ENCODE results near the gene EEF1AKMT3.

Gene EEF1AKMT3

DNA sequence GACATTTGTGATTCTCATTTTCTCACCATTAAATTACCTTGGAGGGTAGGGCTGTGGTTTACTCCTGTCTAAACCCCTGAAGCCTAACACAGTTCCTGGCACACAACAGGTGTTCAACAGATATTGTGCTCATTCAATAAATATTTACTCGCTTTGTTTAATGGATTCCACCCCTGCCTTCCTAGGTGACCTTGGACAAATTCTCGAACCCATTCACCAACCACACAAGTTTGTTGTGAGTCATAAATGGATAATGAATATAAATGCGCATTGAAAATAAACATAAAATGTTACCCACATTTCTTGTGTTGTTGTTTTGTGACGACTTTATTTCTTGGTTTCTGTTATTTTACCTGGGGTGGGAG lies 9.8 kb downstream of the EEF1AKMT3 start:
- Histone ChIP-seq H2AFZ (ENCODE audit: low read depth, low read length) (peak overlapping the region; percentile 55), H3K4me3 (ENCODE audit: low read depth in 1 of 2, low read length in 2 of 2) (peak overlapping the region in 1 of 2 experiments; percentile 88; a peak in 2 of 4 replicates), H3K9me3 (ENCODE audit: insufficient read depth, low read length, severe bottlenecking) (no peaks in the 10 kb centered on the region), H3K27me3 (ENCODE audit: insufficient read depth, low read length, poor library complexity) (no peaks in the 10 kb centered on the region), H3K4me2 (ENCODE audit: insufficient read depth, low read length) (peak overlapping the region; percentile 72), H3K36me3 (ENCODE audit: insufficient read depth, low read length) (peaks cover 37% of the 10 kb centered on the region), H3K4me1 (ENCODE audit: insufficient read depth, low read length) (peaks cover 35% of the 10 kb centered on the region), H3K79me2 (ENCODE audit: insufficient read depth, low read length) (peaks cover 22% of the 10 kb centered on the region), H3K9ac (ENCODE audit: low read depth, low read length) (peak overlapping the region; percentile 74), H3K27ac (ENCODE audit: low read length) (peak overlapping the region; percentile 55), H4K20me1 (ENCODE audit: insufficient read depth, low read length) (no peaks in the 10 kb centered on the region; the same call in 1 of the 2 replicates)
- DNase-seq (no peak), ATAC-seq (ENCODE audit: insufficient read depth, low read depth) (peak; percentile 3; the same call in 1 of the 3 replicates)
- TF ChIP-seq CTCF (IDR thresholded peaks at IDR 0.05; ENCODE audit: borderline replicate concordance, extremely low read depth, low read length, poor library complexity, severe bottlenecking), result no peak
- no peak for TF ChIP-seq EZH2 (IDR thresholded peaks at IDR 0.05; ENCODE audit: borderline replicate concordance, low read depth, low read length, severe bottlenecking)

DNA sequence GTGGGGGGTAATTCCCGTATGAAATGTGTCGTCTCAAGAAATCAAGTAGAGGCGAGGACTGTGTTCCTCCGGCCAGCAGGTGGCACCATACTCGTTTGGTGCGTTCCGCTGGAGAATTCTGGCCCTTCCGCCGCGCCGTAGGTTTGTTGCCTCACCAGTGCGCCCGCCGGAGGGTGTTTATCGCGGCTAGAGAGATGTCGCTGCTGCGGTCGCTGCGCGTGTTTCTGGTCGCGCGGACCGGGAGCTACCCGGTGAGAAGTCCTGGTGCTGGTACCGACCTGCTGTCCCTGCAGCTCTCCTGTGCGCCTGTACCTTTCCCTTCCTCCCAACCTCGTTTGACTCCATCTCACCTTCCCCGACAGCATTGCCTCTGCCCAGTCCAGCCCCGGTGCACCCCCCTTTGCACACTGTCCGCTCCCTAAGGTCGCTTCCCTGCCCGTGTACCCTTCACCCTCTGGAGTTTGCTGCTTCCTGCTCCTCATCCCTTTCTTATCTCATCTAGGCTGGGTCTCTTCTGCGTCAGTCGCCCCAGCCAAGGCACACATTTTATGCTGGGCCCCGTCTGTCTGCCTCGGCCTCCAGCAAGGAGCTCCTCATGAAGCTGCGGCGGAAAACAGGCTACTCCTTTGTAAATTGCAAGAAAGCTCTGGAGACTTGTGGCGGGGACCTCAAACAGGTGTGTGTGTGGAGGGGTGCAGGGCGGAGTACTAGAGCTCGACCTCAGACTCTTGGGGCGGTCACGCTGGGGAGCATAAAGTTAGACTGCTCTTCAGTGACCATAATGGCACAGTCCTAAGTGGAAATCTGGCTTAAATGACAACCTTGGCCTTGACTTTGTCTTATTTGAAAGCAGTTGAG lies 10.4 kb downstream of the EEF1AKMT3 start, which contains the start of gene TSFM:
TSFM (plus strand) TSS at position 180 of the 858 bp plus-strand sequence; CDS start at position 195, 15 bp downstream.
- TF ChIP-seq CTCF (IDR thresholded peaks at IDR 0.05; ENCODE audit: borderline replicate concordance, extremely low read depth, low read length, poor library complexity, severe bottlenecking) (peak; percentile 98), EZH2 (IDR thresholded peaks at IDR 0.05; ENCODE audit: borderline replicate concordance, low read depth, low read length, severe bottlenecking) (no peak)
- Histone ChIP-seq H3K4me1 (ENCODE audit: insufficient read depth, low read length) (peaks cover 35% of the 10 kb centered on the region), H3K36me3 (ENCODE audit: insufficient read depth, low read length) (peaks cover 43% of the 10 kb centered on the region), H3K27ac (ENCODE audit: low read length) (peak within 1 kb of the TSS; percentile 80), H3K4me2 (ENCODE audit: insufficient read depth, low read length) (peak within 1 kb of the TSS; percentile 72), H3K4me3 (ENCODE audit: low read depth in 1 of 2, low read length in 2 of 2) (peak within 1 kb of the TSS; percentile 87 to 88), H2AFZ (ENCODE audit: low read depth, low read length) (peak within 1 kb of the TSS; percentile 87), H3K9ac (ENCODE audit: low read depth, low read length) (peak within 1 kb of the TSS; percentile 74), H4K20me1 (ENCODE audit: insufficient read depth, low read length) (no peaks in the 10 kb centered on the region; the same call in 1 of the 2 replicates), H3K79me2 (ENCODE audit: insufficient read depth, low read length) (peaks cover 22% of the 10 kb centered on the region), H3K9me3 (ENCODE audit: insufficient read depth, low read length, severe bottlenecking) (no peaks in the 10 kb centered on the region), H3K27me3 (ENCODE audit: insufficient read depth, low read length, poor library complexity) (no peaks in the 10 kb centered on the region)
- ATAC-seq (ENCODE audit: insufficient read depth, low read depth) (peak; percentile 95), DNase-seq (peak; percentile 95)

GRCh38 chr12:57783466-57783801 lies 11.0 kb downstream of the EEF1AKMT3 start:
- H3K27me3 ChIP-seq (ENCODE audit: insufficient read depth, low read length, poor library complexity), result no peaks in the 10 kb centered on the region
- H4K20me1 ChIP-seq (ENCODE audit: insufficient read depth, low read length), result no peaks in the 10 kb centered on the region; the same call in 1 of the 2 replicates
- H3K4me3 ChIP-seq (ENCODE audit: low read depth in 1 of 2, low read length in 2 of 2), result peak overlapping the region; percentile 87 to 88; a peak in 3 of 4 replicates
- peak overlapping the region; percentile 74 for H3K9ac ChIP-seq (ENCODE audit: low read depth, low read length)
- peak overlapping the region; percentile 72 for H3K4me2 ChIP-seq (ENCODE audit: insufficient read depth, low read length)
- peak overlapping the region; percentile 80; the same call in 1 of the 2 replicates for H3K27ac ChIP-seq (ENCODE audit: low read length)
- H3K36me3 ChIP-seq (ENCODE audit: insufficient read depth, low read length), result peaks cover 49% of the 10 kb centered on the region
- ATAC-seq (ENCODE audit: insufficient read depth, low read depth), result no peak
- peaks cover 35% of the 10 kb centered on the region for H3K4me1 ChIP-seq (ENCODE audit: insufficient read depth, low read length)
- no peak overlapping the region for H2AFZ ChIP-seq (ENCODE audit: low read depth, low read length)
- TF ChIP-seq CTCF (IDR thresholded peaks at IDR 0.05; ENCODE audit: borderline replicate concordance, extremely low read depth, low read length, poor library complexity, severe bottlenecking) (no peak), EZH2 (IDR thresholded peaks at IDR 0.05; ENCODE audit: borderline replicate concordance, low read depth, low read length, severe bottlenecking) (no peak)
- peaks cover 22% of the 10 kb centered on the region for H3K79me2 ChIP-seq (ENCODE audit: insufficient read depth, low read length)
- no peaks in the 10 kb centered on the region for H3K9me3 ChIP-seq (ENCODE audit: insufficient read depth, low read length, severe bottlenecking)
- no peak for DNase-seq

Data from DND-41 (cell line).